ENCODE results near the gene CTIF.
"Not testable (repeated sequence)": the region's sequence is repeated elsewhere in the genome, so short reads cannot be mapped to it uniquely, and the experiment has no call there.

CTIF gene

GRCh38 chr18:48699761-48700160 lies 160.9 kb downstream of the CTIF start:
- no peak for DNase-seq (ENCODE audit: low read depth in 1 of 2, low spot score in 1 of 2)

DNA sequence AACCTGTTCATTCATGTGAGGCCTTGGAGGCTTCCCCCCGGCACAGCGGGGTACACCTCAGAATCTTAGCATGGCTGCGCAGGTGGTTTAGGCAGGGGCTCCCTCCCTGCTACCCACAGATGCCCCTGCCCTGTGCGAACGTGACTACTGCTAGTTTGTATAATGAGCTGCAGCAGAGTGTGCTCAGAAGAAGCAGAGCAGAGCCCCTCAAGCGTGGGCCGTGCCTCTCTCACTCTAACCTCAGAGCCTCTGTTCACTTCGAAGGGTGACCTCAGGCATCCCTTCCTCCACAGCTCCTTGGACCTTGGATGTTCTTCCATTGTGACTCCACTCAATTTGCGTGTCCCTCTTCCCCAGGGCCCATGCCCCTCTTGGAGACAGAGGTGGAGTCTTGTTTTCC lies 161.6 kb downstream of the CTIF start:
- no peak for DNase-seq (ENCODE audit: low read depth in 1 of 2, low spot score in 1 of 2)

DNA sequence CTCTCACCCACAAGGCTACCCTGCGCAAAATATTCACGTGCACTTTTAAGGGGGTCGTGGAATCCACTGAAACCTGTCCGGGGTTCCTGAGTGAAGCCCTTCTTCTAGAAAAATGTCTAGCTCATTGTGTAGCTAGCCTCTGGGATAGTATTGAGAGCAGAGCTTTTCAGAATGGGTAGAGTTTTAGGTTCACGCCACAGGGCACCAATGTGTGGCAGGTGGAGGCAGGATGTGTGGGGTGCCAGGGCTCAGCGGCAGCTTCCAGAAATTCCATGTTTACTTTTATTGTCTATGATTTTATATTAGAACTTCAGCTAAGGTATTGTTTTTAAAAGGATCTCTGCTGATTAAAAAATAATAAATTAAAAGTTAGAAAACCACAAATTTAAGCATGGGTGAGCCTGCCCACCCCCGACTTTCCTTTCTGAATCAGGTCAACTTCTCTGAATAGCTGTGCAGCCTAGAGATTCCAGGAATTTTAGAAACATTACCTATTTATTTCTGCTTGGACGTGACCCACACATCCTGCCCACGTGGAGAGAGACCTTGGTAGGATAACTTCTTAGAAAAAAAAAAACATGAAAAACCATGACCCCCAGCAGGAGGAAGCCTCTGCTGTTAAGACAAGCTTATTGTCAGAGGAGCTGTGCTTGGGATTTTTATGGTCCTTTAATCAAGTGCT lies 163.7 kb downstream of the CTIF start:
- DNase-seq (ENCODE audit: low read depth in 1 of 2, low spot score in 1 of 2), result no peak

- DNase-seq (ENCODE audit: low read depth in 1 of 2, low spot score in 1 of 2), result no peak
Observed at GRCh38 chr18:48703028-48703386, 164.2 kb downstream of the CTIF start.

DNA sequence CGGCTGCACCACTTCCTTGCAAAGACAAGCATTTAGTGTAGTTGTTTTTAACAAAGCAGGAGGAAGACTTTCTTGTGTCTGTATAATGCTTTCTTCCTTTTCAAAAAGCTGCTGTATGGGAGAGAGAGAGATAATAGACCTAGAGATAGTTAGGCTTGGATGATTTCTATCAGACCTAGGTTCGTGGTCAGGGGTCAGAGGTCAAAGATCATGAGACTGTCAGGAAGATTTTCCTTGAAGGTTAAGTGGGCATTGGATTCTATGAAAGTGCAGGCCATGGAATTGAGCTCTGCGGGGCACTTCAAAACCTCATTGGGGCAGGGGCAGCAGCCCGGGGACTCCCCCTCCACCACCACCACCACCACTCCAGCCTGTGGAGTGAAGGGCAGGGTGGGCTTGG lies 164.6 kb downstream of the CTIF start:
- no peak for DNase-seq (ENCODE audit: low read depth in 1 of 2, low spot score in 1 of 2)

- DNase-seq (ENCODE audit: low read depth in 1 of 2, low spot score in 1 of 2), result no peak
Observed at GRCh38 chr18:48705043-48705442, 166.2 kb downstream of the CTIF start.

DNA sequence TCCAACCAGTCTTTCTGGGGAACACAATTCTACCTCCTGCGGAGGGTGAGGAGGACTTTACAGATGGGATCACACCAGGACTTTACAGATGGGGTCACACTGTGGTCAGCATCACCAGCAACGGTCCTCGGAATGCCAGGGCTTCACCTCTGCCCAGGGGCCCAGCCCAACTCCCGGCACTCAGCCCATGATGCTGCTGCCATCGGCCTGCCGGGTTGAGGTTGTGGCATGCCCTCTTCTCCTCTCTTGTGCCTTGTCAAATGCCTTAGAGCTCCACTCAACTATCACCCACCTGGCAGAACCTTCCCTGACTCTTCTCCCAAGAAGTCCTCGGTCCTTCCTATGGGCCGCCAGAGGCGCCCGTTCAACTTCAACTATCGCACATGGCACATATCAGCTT lies 166.7 kb downstream of the CTIF start:
- no peak for DNase-seq (ENCODE audit: low read depth in 1 of 2, low spot score in 1 of 2)

GRCh38 chr18:48706731-48707130 lies 167.9 kb downstream of the CTIF start:
- no peak for DNase-seq (ENCODE audit: low read depth in 1 of 2, low spot score in 1 of 2)

- DNase-seq (ENCODE audit: low read depth in 1 of 2, low spot score in 1 of 2), result no peak
Observed at GRCh38 chr18:48707636-48708296, 168.9 kb downstream of the CTIF start.

GRCh38 chr18:48708807-48709206 lies 170.0 kb downstream of the CTIF start:
- DNase-seq (ENCODE audit: low read depth in 1 of 2, low spot score in 1 of 2), result no peak

DNA sequence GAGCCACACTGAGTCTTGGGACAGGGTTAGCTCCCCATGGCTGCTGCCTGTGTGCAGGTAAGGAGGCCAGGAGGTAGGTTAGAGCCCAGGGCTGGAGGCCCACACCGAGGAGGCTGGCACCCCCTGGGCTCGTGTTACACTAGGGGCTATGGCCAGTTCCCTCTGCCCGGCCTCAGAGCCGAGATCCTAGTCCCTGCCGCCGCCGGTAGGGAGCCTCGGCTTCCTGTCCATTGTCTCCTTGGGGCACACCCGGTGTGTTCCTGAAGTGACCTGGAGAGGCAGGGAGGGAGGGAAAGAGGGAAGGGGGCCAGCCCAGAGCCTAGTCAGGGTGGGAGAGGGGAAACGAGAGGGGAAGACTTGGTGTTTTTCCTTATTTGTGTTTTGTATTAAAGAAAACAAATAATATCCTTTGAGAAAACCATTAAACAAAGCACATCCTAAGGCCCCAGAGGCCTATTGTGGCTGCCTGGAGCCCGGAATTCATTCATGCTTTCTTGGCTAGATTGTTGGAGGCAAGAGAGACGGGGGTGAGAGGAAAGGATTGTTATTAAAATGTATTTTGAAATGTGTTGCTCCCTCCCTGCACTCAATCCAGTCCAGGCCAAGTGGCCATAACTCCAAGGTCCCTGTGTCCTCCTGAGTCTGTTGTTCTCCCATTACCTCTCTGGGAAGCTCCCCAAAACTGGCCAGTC lies 170.7 kb downstream of the CTIF start:
- DNase-seq (ENCODE audit: low read depth in 1 of 2, low spot score in 1 of 2), result no peak

DNA sequence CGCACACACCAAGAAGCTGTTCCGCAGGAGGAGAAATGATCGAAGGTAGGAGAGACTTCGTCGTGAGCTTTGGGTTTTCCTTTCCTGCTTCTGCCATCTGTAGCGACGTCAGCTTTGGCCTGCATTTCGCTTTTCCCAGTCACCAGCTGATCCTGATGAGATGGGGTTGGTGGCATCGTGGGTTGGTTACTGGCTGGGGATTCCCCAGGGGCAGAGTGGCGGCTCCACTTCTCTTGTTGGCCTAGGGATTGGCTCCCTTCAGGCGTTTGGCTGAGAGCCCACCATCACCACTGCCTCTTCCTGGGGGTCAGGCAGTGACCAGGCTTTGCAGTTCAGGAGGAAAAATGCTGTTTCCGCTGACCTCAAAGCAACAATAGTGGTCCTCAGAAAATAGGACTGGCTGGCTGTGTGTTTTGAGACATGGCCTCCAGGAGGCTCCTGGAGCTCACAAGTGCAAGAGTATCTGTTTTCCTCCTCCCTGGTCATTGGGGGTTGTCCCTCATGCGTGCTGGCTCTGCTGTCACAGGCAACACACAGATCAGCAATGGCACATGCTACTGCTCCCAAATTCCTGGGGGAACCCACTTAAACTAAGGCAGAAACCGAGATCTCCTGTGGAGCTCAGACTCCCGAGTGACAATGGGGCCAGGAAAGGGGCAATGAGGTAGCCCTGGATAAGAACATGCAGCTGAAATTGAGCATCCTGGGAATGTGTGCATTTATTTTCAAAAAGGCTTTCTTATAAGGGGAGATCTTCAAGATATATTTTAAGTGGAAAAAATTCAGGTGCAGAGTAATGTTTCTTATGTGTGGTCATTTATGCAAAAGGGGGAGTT lies 173.0 kb downstream of the CTIF start:
- DNase-seq (ENCODE audit: low read depth in 1 of 2, low spot score in 1 of 2), result no peak

GRCh38 chr18:48713309-48713708 lies 174.5 kb downstream of the CTIF start:
- DNase-seq (ENCODE audit: low read depth in 1 of 2, low spot score in 1 of 2), result no peak

- DNase-seq (ENCODE audit: low read depth in 1 of 2, low spot score in 1 of 2), result no peak
Observed at GRCh38 chr18:48714873-48715272, 176.0 kb downstream of the CTIF start.

DNA sequence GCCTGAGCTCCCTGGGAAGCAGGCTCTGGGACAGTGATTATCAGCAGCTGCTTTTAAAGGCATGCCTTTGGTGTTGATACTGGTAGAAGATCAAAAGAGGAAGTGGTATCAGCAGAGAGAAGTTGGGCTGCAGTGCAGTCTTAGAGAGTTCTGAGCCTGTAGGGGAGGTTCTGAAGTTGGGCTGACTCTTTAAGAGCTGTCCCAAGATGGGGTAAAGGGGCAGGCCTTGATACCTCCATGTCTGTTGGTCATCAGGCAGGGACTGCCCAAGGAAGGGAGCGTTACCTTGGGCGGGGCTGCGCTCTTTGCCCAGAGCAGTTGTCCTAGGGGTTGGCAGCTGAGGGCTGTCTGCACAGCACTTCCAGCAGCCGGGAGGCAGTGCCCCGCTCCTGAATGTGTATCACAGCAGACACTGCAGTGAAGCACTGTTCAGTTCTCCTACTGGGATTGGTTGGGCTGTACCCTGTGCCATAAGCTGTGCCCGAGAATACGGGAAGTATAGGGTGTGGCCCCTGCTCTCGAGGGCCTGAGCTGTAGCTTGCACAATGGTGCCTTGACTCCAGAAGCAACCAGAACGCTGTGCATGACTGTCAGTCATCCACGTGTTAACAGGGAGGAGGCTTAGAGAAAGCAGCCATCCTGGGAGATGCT lies 177.0 kb downstream of the CTIF start:
- DNase-seq (ENCODE audit: low read depth in 1 of 2, low spot score in 1 of 2), result no peak

GRCh38 chr18:48717227-48717626 lies 178.4 kb downstream of the CTIF start:
- not testable (repeated sequence) for DNase-seq (ENCODE audit: low read depth in 1 of 2, low spot score in 1 of 2)

DNA sequence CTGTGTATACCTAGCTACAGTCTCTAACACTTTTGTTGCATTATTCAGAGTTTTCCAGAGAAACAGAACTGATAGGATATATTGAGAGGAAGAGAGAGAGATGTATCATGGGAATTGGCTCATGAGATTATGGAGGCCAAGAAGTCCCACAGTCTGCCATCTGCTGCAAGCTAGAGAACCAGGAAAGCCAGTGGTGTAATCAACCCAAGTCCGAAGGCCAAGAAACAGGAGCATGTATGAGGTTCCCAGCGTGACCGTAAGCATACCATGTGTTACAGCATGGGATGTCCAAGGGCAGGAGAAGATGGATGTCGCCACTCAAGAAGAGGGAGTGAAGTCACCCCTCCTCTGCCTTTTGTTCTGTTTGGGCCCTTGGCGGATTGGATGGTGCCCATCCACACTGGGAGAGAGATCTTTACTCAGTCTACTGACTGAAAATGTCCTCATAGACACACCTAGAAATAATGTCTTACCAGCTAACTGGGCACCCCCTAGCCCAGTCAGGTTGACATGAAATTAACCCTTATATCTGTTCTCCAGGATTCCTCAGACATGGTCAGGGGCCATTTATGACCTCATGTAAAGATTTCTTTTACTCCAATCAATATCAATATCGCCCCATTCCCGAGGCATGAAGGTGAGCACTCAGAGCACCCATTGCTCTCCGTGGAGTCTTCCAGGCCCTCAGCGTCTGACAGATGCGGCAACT lies 179.6 kb downstream of the CTIF start:
- no peak for DNase-seq (ENCODE audit: low read depth in 1 of 2, low spot score in 1 of 2)

- no peak for DNase-seq (ENCODE audit: low read depth in 1 of 2, low spot score in 1 of 2)
Observed at GRCh38 chr18:48719388-48719787, 180.6 kb downstream of the CTIF start.

DNA sequence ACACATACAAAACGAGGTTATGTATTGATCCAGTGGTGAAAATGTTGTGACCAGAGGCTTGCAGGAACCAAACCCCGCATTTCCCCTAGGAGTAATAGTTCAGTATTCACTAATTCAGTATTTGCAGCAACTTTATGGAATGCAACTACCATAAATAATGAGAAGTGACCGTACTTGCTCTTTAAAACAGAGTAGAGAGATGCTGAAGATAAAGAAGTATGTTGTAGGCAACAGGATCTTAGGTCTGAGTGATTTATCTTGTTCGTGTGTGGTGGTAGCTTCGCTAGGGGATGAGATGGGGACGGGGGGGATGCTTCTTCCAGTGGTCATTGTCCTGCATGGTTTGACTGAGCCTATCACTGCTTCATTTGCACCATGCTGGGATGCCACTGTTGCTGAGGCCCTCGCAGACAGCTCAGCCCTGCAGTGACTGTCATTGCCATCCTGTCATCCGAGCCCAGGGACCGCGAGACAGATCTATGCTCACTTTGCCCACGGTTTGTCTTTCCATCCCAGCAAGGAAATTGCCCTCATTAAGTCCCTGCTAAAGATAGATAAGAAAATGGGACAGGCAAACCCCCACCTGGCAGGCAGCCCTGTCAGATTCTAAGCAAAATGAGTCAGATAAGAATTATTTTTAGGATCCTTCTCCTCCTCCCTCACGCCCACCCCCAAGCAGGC lies 181.3 kb downstream of the CTIF start:
- DNase-seq (ENCODE audit: low read depth in 1 of 2, low spot score in 1 of 2), result no peak

GRCh38 chr18:48720655-48721025 lies 181.8 kb downstream of the CTIF start:
- DNase-seq (ENCODE audit: low read depth in 1 of 2, low spot score in 1 of 2), result no peak
